HG03575 (cell line): Measurements from ENCODE around the gene SPG7.

Experiments used
- ATAC-seq: cut with Tn5 transposase; IDR thresholded peaks from one replicate; pipeline ENCODE4 v1.9.1; 2021; ENCODE audit not compliant: unreplicated experiment, insufficient number of reproducible peaks, low FRiP score; ENCODE audit errors: extremely low read depth

The SPG7 gene

DNA sequence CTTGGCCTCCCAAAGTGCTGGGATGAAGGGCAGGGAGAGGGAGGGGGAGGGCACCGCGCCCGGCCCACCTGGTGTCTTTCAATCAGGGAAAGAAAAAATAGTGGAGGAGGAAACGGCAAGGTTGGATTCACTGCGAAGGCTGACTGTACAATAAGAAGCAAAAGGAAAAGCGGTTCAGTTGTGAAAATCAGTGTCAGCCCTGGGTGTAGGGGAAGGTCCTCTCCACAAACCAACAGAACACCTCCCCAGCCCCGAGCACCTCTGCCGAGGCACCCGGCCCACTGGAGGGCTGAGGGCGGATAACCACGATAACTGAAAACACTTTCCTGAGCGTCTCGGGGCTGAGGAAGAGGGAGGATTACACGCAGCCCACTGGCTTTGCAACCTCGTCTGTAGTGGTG lies 1.4 kb upstream of the SPG7 start:
- ATAC-seq: no peak

DNA sequence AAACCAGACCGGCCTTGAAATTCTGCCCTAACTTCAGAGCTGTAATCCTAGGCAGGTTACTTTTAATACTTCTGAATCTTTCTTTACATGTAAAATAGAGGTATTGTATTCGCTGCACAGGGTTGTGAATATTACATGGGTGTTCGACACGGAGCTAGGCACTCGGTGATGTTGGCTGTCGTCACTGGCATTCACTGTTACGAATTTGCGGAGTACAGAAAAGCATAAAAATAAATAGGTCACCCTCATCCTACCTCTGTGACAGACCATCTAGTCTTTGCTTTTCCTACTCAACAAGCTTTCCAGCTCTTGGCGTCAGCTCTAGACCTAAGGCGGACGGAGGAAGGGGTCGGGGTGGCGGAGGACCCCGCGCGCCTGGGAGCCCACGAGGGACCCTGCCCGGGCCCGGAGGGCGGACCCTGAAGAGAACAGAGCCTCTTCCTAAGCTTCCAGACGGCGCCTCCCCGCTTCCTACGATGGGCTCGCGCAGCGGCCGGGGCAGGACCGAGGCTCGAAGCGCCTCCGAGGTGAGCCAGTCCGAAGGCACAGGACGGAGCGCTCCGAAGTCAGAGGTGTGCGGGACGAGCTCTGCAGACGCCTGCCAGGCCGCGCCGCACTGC lies 879 bp upstream of the SPG7 start:
- no peak for ATAC-seq

- ATAC-seq: no peak
These were observed 2.3 kb downstream of the SPG7 start for GRCh38 chr16:89510526-89510925.

DNA sequence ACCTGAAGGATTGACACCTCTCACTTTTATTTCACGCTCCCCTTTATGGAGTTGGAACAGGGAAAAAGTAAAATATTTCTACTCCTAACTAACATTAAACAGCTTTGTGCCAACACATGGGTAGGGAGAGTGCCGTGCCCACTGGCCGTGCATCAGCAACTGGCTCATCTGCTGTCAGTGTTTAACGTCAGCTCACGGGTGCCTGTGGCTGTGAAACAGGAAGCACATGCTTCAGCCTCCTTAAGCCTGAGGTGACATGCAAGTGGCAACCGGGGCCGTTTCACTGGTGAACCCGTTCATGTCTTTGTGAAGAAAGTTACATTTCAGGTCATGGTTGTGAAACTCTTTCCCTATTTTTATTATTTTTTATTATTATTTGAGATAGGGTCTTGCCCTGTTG lies 3.2 kb downstream of the SPG7 start:
- ATAC-seq: no peak

DNA sequence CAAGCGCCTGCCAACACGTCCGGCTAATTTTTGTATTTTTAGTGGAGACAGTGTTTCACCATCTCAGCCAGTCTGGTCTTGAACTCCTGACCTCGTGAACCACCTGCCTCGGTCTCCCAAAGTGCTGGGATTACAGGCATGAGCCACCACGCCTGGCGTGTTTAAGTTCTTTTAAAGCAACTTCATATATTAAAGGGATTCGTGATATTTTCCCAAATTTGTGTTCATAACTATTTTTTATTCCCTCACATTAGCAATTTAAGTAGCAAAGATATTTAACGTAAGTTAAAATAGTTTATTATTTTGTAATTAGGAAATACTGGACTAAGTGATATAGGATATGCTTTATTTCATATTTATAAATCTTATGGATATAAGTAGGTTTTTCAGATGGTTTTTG lies 4.2 kb downstream of the SPG7 start:
- no peak for ATAC-seq

DNA sequence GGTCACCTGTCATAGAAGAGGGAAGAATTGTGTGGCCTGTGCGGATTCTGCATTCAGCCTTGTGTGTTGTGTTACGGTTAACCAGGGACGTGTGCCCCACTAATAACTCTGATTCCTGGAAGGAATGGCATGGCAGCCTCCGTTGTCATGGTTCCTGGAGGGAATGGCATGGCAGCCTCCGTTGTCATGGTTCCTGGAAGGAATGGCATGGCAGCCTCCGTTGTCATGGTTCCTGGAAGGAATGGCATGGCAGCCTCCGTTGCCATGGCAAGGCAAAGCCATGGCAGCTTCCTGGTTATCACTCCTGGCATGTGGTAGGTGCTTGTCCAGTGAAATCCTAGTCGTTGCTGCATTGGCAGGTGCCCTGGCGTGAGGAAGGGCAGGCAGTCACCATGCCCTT lies 8.9 kb downstream of the SPG7 start:
- no peak for ATAC-seq

GRCh38 chr16:89519881-89520280 lies 11.7 kb downstream of the SPG7 start:
- ATAC-seq: no peak

GRCh38 chr16:89522287-89522686 lies 14.1 kb downstream of the SPG7 start:
- no peak for ATAC-seq

DNA sequence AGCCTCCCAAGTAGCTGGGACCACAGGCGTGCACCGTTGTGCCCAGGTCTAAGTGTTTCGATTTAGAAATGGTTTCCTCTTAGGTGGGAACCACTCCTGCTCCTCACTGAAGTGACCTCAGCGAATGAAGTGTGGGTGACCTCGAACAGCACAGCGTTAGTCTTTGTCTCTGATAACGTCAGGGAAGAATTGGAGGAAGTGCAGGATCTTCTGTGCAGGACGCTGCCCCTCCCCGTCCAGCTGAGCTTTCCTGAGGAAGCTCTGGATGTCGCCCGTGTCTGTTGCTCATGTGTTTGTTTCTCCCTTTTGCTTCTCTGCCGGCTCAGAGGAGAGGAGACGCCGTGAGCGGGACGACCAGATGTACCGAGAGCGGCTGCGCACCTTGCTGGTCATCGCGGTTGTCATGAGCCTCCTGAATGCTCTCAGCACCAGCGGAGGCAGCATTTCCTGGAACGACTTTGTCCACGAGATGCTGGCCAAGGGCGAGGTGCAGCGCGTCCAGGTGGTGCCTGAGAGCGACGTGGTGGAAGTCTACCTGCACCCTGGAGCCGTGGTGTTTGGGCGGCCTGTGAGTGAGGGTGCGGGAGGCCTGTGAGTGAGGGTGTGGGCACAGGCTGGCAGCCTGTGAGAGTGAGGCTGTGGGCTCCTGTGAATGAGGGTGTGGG lies 15.6 kb downstream of the SPG7 start:
- ATAC-seq: no peak

DNA sequence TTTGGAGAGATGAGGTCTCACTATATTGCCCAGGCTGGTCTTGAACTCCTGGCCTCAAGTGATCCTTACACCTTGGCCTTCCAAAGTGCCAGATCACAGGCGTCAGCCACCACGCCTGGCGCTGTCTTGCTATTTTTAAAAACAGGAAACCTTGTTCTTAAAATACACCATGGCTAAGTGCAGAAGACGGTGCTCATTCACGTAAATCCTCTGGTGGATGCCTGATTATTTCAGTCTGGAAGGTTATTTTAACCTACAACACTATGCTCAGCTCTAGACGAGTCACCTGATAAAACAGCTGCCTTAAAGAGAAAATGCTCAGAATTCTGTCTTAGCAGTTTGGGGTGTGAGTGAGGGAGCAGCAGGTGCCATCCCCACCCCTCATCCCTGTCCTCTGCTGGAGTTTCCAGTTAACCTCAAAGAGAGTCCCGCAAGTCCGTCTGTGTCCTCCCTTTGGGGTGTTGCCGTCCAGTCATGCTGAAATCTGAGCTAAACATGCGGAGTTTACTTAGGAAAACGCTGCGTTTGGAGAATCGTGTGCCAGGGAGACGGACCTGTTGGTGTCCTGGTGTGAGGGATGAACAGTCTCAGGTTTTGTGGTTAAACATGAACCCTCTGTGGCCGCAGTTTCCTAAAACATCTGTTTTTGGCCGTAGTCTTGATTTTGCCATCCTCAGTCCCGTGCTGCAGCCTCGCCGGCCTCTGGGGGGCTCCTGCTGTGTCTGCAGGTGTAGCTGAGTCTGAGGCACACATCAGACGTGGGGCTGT lies 17.1 kb downstream of the SPG7 start:
- ATAC-seq: no peak

DNA sequence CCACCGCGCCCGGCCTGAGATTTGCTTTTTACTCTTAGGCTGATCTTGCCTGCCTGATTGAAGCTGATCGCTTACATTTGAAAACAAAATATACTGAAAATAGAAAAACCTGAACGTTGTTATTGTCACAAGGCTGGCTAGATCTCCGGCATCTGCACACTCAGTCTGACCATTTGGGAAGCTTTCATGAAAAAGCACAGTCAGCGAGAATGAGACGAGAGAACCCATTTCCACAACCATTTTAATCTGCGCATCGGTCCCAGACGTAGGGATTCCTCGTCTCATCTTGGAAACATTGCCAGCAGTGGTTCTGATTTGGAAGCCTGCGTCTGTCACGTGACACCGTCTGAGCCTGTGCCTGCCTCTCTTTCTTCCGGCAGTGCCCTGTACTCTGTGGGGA lies 20.9 kb downstream of the SPG7 start:
- ATAC-seq: no peak

GRCh38 chr16:89530401-89531381 lies 22.5 kb downstream of the SPG7 start:
- ATAC-seq: no peak

DNA sequence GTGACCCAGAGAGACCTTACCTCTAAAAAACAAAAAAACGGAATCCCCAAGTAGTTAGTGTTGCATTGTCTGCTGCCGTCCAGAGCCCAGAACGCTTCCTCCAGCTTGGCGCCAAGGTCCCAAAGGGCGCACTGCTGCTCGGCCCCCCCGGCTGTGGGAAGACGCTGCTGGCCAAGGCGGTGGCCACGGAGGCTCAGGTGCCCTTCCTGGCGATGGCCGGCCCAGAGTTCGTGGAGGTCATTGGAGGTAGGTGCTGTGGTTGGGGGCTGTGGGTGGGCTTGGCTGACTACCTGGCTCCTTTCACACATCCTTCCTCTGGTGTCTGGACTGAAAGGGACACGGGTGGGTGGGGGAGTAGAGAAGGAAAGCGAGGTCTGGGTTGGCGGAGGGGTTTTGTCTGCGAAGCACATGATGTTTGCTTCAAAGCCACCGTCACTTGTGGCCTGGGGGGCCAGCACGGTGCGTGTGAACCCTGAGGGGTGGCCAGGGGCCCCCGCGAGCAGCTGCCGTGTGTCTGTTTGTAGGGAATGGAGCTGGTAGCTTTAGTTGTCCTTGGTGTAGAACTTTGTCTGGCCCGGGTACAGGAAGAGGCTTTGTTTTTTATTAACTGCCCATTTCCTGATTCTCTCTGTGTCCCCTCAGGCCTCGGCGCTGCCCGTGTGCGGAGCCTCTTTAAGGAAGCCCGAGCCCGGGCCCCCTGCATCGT lies 23.8 kb downstream of the SPG7 start:
- no peak for ATAC-seq

DNA sequence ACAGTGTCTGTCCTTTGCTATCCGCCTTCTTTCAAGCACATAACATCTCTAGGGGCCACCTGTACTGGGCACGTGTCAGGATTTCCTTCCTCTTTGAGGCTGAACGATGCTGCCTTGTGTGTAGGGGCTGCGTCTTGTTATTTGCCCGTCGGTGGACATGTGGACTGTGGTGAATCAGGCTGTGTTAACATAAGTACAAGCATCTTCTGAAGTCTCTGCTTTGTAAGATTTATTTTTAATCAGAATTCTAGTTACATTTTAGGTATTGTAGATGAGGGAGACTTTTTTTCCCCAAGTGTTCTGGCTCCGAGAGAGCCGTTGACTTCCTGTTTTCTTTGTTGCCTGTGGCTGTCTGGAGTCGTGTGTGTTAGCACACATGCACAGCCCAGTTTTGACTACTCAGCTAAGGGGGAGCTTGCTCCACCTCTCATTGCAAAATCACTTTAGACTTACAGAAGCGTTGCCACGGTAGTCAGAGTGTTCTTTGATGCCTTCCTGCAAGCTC lies 26.1 kb downstream of the SPG7 start:
- ATAC-seq: no peak

DNA sequence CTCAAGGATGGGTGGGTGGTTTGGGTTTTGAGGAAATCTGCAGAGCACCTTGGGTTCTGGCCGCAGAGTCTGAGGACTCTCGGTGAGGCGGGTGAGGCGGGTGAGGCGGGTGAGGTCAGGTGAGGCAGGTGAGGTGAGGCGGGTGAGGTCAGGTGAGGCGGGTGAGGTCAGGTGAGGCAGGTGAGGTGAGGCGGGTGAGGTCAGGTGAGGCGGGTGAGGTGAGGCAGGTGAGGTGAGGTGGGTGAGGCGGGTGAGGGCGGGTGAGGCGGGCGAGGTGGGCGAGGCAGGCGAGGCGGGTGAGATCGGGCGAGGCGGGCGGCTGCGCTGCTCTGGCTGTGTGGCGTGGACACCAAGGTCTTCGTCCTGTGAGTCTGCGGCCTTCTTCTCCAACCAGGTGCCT lies 28.2 kb downstream of the SPG7 start:
- no peak for ATAC-seq

- no peak for ATAC-seq
These were observed 28.8 kb downstream of the SPG7 start for GRCh38 chr16:89536886-89537548.

DNA sequence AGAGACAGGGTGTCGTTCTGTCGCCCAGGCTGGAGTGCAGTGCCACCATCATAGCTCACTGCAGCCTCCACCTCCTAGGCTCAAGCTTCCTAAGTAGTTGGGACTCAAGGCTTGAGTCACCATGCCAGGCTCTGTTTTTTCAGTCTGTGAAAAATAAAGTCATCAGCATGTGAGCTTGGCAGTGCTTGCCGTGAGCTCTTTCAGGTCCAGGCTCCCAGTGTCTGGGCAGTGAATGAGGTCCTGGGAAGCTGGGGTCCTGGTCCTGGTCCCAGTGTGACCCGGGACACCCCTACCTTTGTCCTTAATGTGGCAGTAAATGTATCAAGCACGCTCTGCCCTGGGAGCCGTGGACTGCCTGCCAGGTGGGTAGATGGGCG lies 29.3 kb downstream of the SPG7 start:
- ATAC-seq: no peak

DNA sequence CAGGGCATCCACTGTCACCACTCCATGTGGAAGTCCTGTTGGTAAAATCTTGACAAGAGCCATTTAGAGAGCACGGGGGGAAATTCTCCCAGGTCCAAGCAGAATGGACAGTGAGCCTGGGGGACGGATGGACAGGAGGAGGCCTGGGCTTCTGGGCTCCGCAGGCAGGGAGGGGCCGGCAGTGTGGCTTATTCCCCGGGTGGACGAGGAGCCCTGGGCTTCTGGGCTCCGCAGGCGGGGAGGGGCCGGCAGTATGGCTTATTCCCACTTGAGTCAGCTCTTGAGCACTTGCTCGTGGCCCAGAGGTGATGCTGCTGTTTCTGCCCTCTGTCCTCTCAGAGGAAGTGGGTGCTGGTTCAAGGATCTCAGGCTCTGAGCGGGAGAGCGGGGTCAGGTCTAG lies 30.1 kb downstream of the SPG7 start:
- ATAC-seq: no peak
